ENCODE data around the gene CNIH3.

CNIH3 gene

DNA sequence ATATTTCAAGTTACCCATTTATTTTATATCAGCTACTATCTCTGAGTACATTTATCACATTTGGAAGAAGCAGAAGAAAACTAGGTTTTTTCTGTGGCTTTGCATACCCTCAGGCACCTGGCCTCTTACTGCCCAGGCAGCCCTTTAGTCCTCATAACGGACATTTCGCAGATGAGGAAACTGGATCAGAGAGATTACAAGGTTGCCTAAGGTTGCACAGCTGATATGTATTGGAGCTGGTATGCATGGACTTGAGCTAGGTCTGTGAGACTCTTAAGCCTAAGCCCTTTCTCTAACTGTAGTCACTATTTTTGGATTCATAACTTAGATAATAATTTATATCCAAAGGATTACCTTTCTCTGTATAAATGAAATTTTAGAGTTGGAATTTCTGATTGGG is 4.0 kb downstream of the CNIH3 start:
- Histone ChIP-seq H3K27ac (no peak overlapping the region), H3K9ac (ENCODE audit: insufficient read length) (no peak overlapping the region), H3K9me3 (ENCODE audit: low read depth, low read length) (no peaks in the 10 kb centered on the region), H3K4me3 (no peak overlapping the region), H3K36me3 (ENCODE audit: insufficient read depth, low read length) (no peaks in the 10 kb centered on the region)
- TF ChIP-seq POLR2AphosphoS5 (IDR thresholded peaks at IDR 0.05; ENCODE audit: borderline replicate concordance, low read depth, low read length) = no peak
- TF ChIP-seq EZH2 (IDR thresholded peaks at IDR 0.05) = no peak
- no peak for TF ChIP-seq FOXP2 (optimal IDR thresholded peaks at IDR 0.05; ENCODE audit: control extremely low read depth, extremely low read length, insufficient read depth)
- DNase-seq (ENCODE audit: low read depth, low spot score) = no peak

GRCh38 chr1:224621813-224622682 is 5.9 kb downstream of the CNIH3 start:
- TF ChIP-seq POLR2AphosphoS5 (IDR thresholded peaks at IDR 0.05; ENCODE audit: borderline replicate concordance, low read depth, low read length) (no peak), EZH2 (IDR thresholded peaks at IDR 0.05) (no peak), FOXP2 (optimal IDR thresholded peaks at IDR 0.05; ENCODE audit: control extremely low read depth, extremely low read length, insufficient read depth) (no peak)
- Histone ChIP-seq H3K27ac (no peak overlapping the region), H3K4me3 (no peak overlapping the region), H3K9ac (ENCODE audit: insufficient read length) (no peak overlapping the region), H3K36me3 (ENCODE audit: insufficient read depth, low read length) (no peaks in the 10 kb centered on the region), H3K9me3 (ENCODE audit: low read depth, low read length) (no peaks in the 10 kb centered on the region)
- DNase-seq (ENCODE audit: low read depth, low spot score) = no peak

DNA sequence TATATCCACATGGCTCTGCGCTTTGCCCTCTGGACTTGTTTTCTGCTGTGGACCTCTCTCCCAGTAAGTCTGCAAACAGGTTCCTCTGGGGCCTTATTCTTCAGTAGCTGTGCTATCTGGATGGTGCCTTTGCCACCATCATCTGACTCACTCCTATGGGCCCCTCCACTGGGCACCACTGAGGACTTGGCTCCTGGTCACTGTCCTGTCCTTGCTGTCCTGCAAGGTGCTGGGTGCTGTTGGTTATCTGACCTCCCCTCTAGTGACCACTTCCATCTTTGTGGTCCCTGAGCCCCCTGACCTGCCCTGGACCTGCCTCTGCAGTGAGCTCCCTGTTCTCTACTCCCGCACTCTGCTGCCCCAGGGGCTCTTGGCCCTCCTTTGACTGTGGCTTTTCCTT is 6.7 kb downstream of the CNIH3 start:
- TF ChIP-seq EZH2 (IDR thresholded peaks at IDR 0.05) (no peak), POLR2AphosphoS5 (IDR thresholded peaks at IDR 0.05; ENCODE audit: borderline replicate concordance, low read depth, low read length) (no peak)
- H3K4me3 ChIP-seq = no peak overlapping the region
- no peak overlapping the region for H3K9ac ChIP-seq (ENCODE audit: insufficient read length)
- H3K27ac ChIP-seq = no peak overlapping the region
- no peaks in the 10 kb centered on the region for H3K9me3 ChIP-seq (ENCODE audit: low read depth, low read length)
- no peaks in the 10 kb centered on the region for H3K36me3 ChIP-seq (ENCODE audit: insufficient read depth, low read length)
- DNase-seq (ENCODE audit: low read depth, low spot score) = no peak

DNA sequence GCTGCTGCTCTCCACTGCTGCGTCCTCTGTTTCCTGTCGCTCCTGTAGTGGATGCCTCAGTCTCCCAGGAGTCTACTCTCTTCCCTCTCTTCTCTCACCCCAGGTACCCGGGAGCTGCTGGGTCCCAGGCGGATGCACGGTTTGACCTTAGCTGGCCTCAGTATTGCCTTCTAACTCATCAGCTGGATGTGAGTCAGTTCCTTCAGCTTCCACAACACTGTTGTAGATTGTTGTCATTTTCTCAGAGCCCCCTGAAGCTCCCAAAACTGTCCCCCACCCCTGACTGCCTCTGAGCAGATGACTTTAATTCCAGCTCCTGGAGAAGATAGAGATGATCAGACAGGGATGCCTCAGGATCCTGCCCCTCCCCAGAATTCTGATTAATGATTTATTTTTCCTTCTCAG is 7.2 kb downstream of the CNIH3 start:
- no peak overlapping the region for H3K9ac ChIP-seq (ENCODE audit: insufficient read length)
- no peak overlapping the region for H3K4me3 ChIP-seq
- no peak overlapping the region for H3K27ac ChIP-seq
- no peaks in the 10 kb centered on the region for H3K36me3 ChIP-seq (ENCODE audit: insufficient read depth, low read length)
- H3K9me3 ChIP-seq (ENCODE audit: low read depth, low read length) = no peaks in the 10 kb centered on the region
- TF ChIP-seq EZH2 (IDR thresholded peaks at IDR 0.05) (no peak), FOXP2 (optimal IDR thresholded peaks at IDR 0.05; ENCODE audit: control extremely low read depth, extremely low read length, insufficient read depth) (no peak), POLR2AphosphoS5 (IDR thresholded peaks at IDR 0.05; ENCODE audit: borderline replicate concordance, low read depth, low read length) (no peak)
- DNase-seq (ENCODE audit: low read depth, low spot score) = no peak

DNA sequence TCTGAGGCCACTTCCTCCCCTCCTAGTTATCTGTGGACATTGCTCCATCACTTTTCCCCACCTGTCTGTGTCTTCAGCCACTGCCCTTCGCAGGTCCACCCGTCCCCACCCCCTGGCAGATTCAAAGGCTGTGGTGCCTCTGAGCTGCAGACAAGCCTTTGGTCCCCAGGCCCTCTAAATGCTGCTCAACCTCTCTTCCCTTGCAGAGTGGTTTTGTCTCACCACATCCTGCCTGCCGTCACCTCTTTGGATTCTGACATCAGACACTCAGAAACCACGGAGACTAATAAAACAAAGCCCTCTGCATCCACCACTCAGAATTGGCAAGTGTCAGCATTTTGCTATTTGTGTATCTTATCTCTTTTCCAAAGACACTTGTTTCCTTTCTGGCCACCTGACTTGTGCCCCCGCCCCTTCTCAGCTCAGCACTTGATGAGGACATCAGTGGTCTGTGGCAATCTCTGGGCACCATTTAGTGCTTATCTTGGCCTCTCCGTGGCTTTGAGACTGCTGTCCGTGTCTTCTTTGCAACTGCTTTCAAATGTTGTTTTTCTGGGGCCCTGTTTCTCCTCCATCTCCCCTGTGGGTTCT is 7.7 kb downstream of the CNIH3 start:
- DNase-seq (ENCODE audit: low read depth, low spot score) = no peak
- no peaks in the 10 kb centered on the region for H3K9me3 ChIP-seq (ENCODE audit: low read depth, low read length)
- TF ChIP-seq POLR2AphosphoS5 (IDR thresholded peaks at IDR 0.05; ENCODE audit: borderline replicate concordance, low read depth, low read length) = no peak
- TF ChIP-seq EZH2 (IDR thresholded peaks at IDR 0.05) = no peak
- TF ChIP-seq FOXP2 (optimal IDR thresholded peaks at IDR 0.05; ENCODE audit: control extremely low read depth, extremely low read length, insufficient read depth) = no peak
- H3K4me3 ChIP-seq = no peak overlapping the region
- no peak overlapping the region for H3K27ac ChIP-seq
- H3K9ac ChIP-seq (ENCODE audit: insufficient read length) = no peak overlapping the region
- H3K36me3 ChIP-seq (ENCODE audit: insufficient read depth, low read length) = no peaks in the 10 kb centered on the region

DNA sequence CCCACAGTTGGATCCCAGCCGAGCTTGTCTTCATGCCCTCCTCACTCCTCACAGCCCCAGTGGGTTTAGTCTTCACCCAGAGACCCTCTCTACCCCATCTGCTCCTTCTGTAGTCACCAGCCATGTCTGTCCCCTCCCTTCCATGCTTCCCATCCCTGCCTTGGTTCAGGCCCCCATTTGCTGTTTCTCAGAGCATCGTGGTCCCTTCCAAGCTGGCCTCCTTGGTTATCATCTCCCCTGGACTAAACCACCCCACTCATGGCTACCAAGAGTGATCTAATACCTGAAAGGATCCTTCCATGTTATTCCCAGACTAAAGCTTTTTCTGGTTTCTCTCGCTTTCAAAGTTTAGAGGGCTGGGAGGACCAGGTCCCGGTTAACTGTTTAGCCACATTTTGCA is 8.3 kb downstream of the CNIH3 start:
- no peak overlapping the region for H3K27ac ChIP-seq
- no peak overlapping the region for H3K9ac ChIP-seq (ENCODE audit: insufficient read length)
- H3K4me3 ChIP-seq = no peak overlapping the region
- no peaks in the 10 kb centered on the region for H3K9me3 ChIP-seq (ENCODE audit: low read depth, low read length)
- no peak for DNase-seq (ENCODE audit: low read depth, low spot score)
- no peaks in the 10 kb centered on the region for H3K36me3 ChIP-seq (ENCODE audit: insufficient read depth, low read length)
- no peak for TF ChIP-seq POLR2AphosphoS5 (IDR thresholded peaks at IDR 0.05; ENCODE audit: borderline replicate concordance, low read depth, low read length)
- TF ChIP-seq FOXP2 (optimal IDR thresholded peaks at IDR 0.05; ENCODE audit: control extremely low read depth, extremely low read length, insufficient read depth) = no peak
- TF ChIP-seq EZH2 (IDR thresholded peaks at IDR 0.05) = no peak

- no peaks in the 10 kb centered on the region for H3K36me3 ChIP-seq (ENCODE audit: insufficient read depth, low read length)
- TF ChIP-seq EZH2 (IDR thresholded peaks at IDR 0.05) = no peak
- no peak for TF ChIP-seq POLR2AphosphoS5 (IDR thresholded peaks at IDR 0.05; ENCODE audit: borderline replicate concordance, low read depth, low read length)
- TF ChIP-seq FOXP2 (optimal IDR thresholded peaks at IDR 0.05; ENCODE audit: control extremely low read depth, extremely low read length, insufficient read depth) = no peak
- no peak overlapping the region for H3K4me3 ChIP-seq
- no peaks in the 10 kb centered on the region for H3K9me3 ChIP-seq (ENCODE audit: low read depth, low read length)
- H3K27ac ChIP-seq = no peak overlapping the region
- H3K9ac ChIP-seq (ENCODE audit: insufficient read length) = no peak overlapping the region
- no peak for DNase-seq (ENCODE audit: low read depth, low spot score)
Measured at GRCh38 chr1:224626042-224626441, 9.9 kb downstream of the CNIH3 start.

GRCh38 chr1:224629965-224630364 is 13.8 kb downstream of the CNIH3 start:
- Histone ChIP-seq H3K4me3 (no peak overlapping the region), H3K36me3 (ENCODE audit: insufficient read depth, low read length) (no peaks in the 10 kb centered on the region), H3K9me3 (ENCODE audit: low read depth, low read length) (no peaks in the 10 kb centered on the region), H3K9ac (ENCODE audit: insufficient read length) (no peak overlapping the region), H3K27ac (no peak overlapping the region)
- DNase-seq (ENCODE audit: low read depth, low spot score) = no peak
- TF ChIP-seq FOXP2 (optimal IDR thresholded peaks at IDR 0.05; ENCODE audit: control extremely low read depth, extremely low read length, insufficient read depth) (no peak), POLR2AphosphoS5 (IDR thresholded peaks at IDR 0.05; ENCODE audit: borderline replicate concordance, low read depth, low read length) (no peak), EZH2 (IDR thresholded peaks at IDR 0.05) (no peak)

Measured in SK-N-MC (cell line).